HG03280 (cell line): ENCODE results near the gene ZSCAN25.
"Not testable (repeated sequence)": the region's sequence is repeated elsewhere in the genome, so short reads cannot be mapped to it uniquely, and the experiment has no call there.

Source experiments
- ATAC-seq: cut with Tn5 transposase; IDR thresholded peaks from one replicate; pipeline ENCODE4 v1.9.1; 2021; ENCODE audit warnings: mild to moderate bottlenecking, moderate library complexity; ENCODE audit not compliant: unreplicated experiment

The ZSCAN25 gene

GRCh38 chr7:99644431-99644830, 27.7 kb downstream of the ZSCAN25 start:
- ATAC-seq, result no peak

GRCh38 chr7:99645590-99645989, 28.8 kb downstream of the ZSCAN25 start:
- ATAC-seq, result no peak

- no peak for ATAC-seq
Observed at GRCh38 chr7:99648843-99649242, 32.1 kb downstream of the ZSCAN25 start.

- ATAC-seq, result no peak
Observed at GRCh38 chr7:99651290-99651689, 34.5 kb downstream of the ZSCAN25 start.

- no peak for ATAC-seq
Observed at GRCh38 chr7:99652671-99653070, 35.9 kb downstream of the ZSCAN25 start.

- not testable (repeated sequence) for ATAC-seq
Observed at GRCh38 chr7:99653269-99653668, 36.5 kb downstream of the ZSCAN25 start.

GRCh38 chr7:99653754-99654153, 37.0 kb downstream of the ZSCAN25 start:
- ATAC-seq, result no peak

GRCh38 chr7:99654626-99655025, 37.9 kb downstream of the ZSCAN25 start:
- not testable (repeated sequence) for ATAC-seq

- ATAC-seq, result not testable (repeated sequence)
Observed at GRCh38 chr7:99657879-99658278, 41.1 kb downstream of the ZSCAN25 start.

GRCh38 chr7:99665312-99666012, 48.7 kb downstream of the ZSCAN25 start:
- ATAC-seq, result no peak

- no peak for ATAC-seq
Observed at GRCh38 chr7:99666013-99666395, 49.3 kb downstream of the ZSCAN25 start.

- no peak for ATAC-seq
Observed at GRCh38 chr7:99667179-99667578, 50.4 kb downstream of the ZSCAN25 start.

GRCh38 chr7:99668541-99668940, 51.8 kb downstream of the ZSCAN25 start:
- no peak for ATAC-seq

GRCh38 chr7:99669782-99670181, 53.0 kb downstream of the ZSCAN25 start:
- no peak for ATAC-seq

GRCh38 chr7:99672573-99672972, 55.8 kb downstream of the ZSCAN25 start:
- ATAC-seq, result no peak

GRCh38 chr7:99674995-99675742, 58.4 kb downstream of the ZSCAN25 start:
- ATAC-seq, result no peak

- ATAC-seq, result no peak
Observed at GRCh38 chr7:99677013-99677647, 60.4 kb downstream of the ZSCAN25 start.

GRCh38 chr7:99677648-99678045, 60.9 kb downstream of the ZSCAN25 start:
- ATAC-seq, result no peak

- ATAC-seq, result no peak
Observed at GRCh38 chr7:99679032-99679399, 62.3 kb downstream of the ZSCAN25 start.

- no peak for ATAC-seq
Observed at GRCh38 chr7:99679400-99680191, 62.9 kb downstream of the ZSCAN25 start, which contains the start of gene CYP3A5. Gene CYP3A5 (minus strand): TSS chr7:99679996. CDS start chr7:99679896, 100 bp downstream.
